Naive B cell (primary cell): ENCODE results near the gene LRRC45. TPM values are rescaled to one million over a fixed set of nuclear protein-coding genes. Genes with fewer than 3 reads are reported as not detected.

Experiments used
- ATAC-seq, 2 donors: fragments of 150-1000 bp; cut with Tn5 transposase; 2 replicates each; pipeline ENCODE4 v1.10.0; 2021; ENCODE audit warnings: low read depth in 2 of 2, mild to moderate bottlenecking in 2 of 2, moderate library complexity in 2 of 2
- DNase-seq: peaks from one replicate; pipeline ENCODE4 v3.0.0; 2022
- H3K27ac Mint-ChIP-seq, 6 donors: one replicate each; pipeline ENCODE4 v1.8.0; 2020 to 2022; ENCODE audit warnings: mild to moderate bottlenecking in 6 of 6, mixed read lengths in 6 of 6, moderate library complexity in 5 of 6, inconsistent platforms in 2 of 6
- H3K27me3 Mint-ChIP-seq, 3 donors: one replicate each; pipeline ENCODE4 v1.8.0; 2021 to 2022; ENCODE audit warnings: mixed read lengths in 3 of 3, mild to moderate bottlenecking in 1 of 3
- H3K36me3 Mint-ChIP-seq, 2 donors: one replicate each; pipeline ENCODE4 v1.8.0; 2020 to 2022; ENCODE audit warnings: mixed read lengths in 2 of 2, inconsistent platforms in 1 of 2, mild to moderate bottlenecking in 1 of 2
- H3K4me1 Mint-ChIP-seq, 3 donors: one replicate each; pipeline ENCODE4 v1.8.0; 2020 to 2022; ENCODE audit warnings: mixed read lengths in 3 of 3, inconsistent platforms in 1 of 3, mild to moderate bottlenecking in 1 of 3, moderate library complexity in 1 of 3
- H3K4me3 Mint-ChIP-seq, 8 donors: one replicate each; pipeline ENCODE4 v1.8.0; 2020 to 2022; ENCODE audit warnings: mild to moderate bottlenecking in 8 of 8, mixed read lengths in 8 of 8, moderate library complexity in 8 of 8, inconsistent platforms in 2 of 8
- H3K9me3 Mint-ChIP-seq, 7 donors: one replicate each; pipeline ENCODE4 v1.8.0; 2020 to 2022; ENCODE audit warnings: mixed read lengths in 7 of 7, mild to moderate bottlenecking in 5 of 7, inconsistent platforms in 2 of 7, moderate library complexity in 1 of 7
- polyA plus RNA-seq, 6 donors: library from polyadenylated mRNA; unstranded; fragments of 300-500 nt; fragmentation: Illumina TruSeq; gene quantifications; one replicate each; pipeline ENCODE4 v1.2.3, GENCODE V29; 2021; ENCODE audit warnings: low read depth in 6 of 6

The LRRC45 gene
- polyA plus RNA-seq, 6 donors from 2014 or later = 1.3 to 4.6 (median 2.6) TPM

DNA sequence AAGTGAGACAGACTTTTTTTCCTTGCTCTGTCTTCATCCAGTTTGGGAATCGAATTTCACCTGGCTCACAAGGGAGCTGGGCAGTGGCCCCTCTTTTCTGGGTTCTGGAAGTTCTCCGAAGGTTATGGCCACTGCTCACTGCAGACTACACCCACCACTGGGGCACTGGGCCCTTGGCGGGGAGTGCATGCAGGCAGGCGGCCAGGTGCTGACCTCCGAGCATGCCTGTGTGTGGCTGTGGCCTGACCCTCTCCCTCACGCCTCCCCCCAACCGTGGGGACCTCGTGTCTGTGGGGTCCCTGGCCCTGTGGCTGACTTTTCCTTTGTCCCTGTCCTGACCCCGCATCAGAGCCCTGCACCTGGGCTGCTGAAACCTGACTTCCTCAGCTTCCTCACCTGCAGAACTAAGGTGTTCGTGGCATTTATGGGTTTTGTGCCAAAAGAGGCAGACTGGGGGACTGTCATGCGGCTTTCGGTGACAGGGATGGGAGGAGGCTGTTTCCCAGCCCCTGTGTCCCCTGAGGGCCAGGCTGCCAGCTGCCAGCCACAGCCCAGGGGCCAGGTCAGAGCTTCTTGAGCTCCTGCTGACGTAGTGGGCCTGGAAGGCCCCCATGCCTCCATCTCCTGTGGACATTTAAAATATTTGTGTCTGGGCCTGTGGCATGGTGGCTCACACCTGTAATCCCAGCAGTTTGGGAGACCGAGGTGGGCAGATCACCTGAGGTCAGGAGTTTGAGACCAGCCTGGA is 24.2 kb upstream of the LRRC45 start:
- DNase-seq = no peak
- H3K4me1 Mint-ChIP-seq = peaks cover 0 to 6% (median 0%) of the 10 kb centered on the region in 3 donors
- no peak overlapping the region for H3K27ac Mint-ChIP-seq
- no peak overlapping the region for H3K4me3 Mint-ChIP-seq
- no peak for ATAC-seq
- no peaks in the 10 kb centered on the region for H3K36me3 Mint-ChIP-seq
- H3K27me3 Mint-ChIP-seq = no peaks in the 10 kb centered on the region
- no peaks in the 10 kb centered on the region for H3K9me3 Mint-ChIP-seq

DNA sequence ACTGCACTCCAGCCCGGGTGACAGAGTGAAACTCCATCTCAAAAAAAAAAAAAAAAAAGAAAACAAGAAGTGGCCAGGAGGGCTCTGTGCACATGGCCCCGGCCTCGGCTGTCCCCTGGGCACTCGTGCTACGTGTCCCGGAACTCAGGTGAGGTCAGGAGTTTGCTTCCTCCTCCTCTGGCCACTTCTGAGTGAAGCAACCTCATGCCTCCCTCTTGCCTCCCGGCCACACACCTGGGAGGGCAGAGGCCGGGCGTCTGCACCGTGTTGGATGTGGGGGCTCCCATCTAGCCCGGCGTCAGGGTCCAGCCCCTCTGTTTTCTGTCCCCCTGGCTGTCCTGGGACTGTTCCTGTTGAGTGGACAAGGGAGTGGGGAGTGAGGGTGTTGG is 23.5 kb upstream of the LRRC45 start:
- Mint-ChIP-seq H3K4me3 (no peak overlapping the region), H3K27ac (no peak overlapping the region), H3K9me3 (no peaks in the 10 kb centered on the region), H3K27me3 (no peaks in the 10 kb centered on the region), H3K36me3 (no peaks in the 10 kb centered on the region), H3K4me1 (peaks cover 0 to 4% (median 0%) of the 10 kb centered on the region in 3 donors)
- DNase-seq (no peak), ATAC-seq (no peak)

DNA sequence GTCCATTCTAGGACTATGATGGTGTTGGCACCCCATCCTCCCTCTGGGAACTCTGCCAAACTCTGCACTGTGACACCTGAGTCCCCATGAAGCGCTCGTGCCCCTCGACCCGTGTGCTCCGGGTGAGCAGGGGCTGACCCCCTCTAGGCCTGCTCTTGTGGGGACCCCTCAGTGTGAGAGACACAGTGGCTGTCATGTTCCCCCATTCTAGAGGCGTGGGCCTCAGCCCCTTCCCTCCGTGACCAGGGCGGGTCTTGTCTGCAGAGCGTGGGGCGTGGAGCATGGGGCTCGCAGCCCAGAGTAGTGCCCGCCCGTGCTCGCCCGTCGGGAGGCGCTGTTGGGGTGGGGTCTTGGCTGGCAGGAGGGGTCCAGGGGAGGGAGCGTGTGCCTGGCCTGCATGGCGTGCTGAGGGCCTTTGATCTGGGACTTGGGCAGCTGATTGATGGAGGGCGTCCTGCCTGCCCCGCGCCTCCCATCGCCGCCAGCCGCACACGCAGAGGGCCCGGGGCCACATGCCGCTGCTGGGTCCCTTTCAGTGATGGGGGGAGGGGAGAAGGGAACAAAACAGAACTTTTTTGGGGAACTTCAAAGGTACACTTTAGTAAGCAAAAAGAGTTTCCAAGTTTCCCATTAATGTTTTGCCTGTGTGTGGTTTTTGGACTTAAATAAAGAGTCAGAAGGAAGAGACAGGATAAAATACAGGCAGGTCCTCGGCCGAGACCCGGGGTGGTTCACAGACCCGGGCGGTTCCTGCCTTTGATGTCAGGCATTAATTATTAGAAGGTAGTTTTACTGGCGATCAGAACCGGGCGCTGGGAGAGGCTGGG is 22.9 kb upstream of the LRRC45 start:
- no peaks in the 10 kb centered on the region for H3K9me3 Mint-ChIP-seq
- ATAC-seq (no peak), DNase-seq (no peak)
- H3K27ac Mint-ChIP-seq = no peak overlapping the region
- no peaks in the 10 kb centered on the region for H3K36me3 Mint-ChIP-seq
- H3K4me1 Mint-ChIP-seq = peaks cover 0 to 4% (median 0%) of the 10 kb centered on the region in 3 donors
- H3K4me3 Mint-ChIP-seq = no peak overlapping the region
- H3K27me3 Mint-ChIP-seq = no peaks in the 10 kb centered on the region

DNA sequence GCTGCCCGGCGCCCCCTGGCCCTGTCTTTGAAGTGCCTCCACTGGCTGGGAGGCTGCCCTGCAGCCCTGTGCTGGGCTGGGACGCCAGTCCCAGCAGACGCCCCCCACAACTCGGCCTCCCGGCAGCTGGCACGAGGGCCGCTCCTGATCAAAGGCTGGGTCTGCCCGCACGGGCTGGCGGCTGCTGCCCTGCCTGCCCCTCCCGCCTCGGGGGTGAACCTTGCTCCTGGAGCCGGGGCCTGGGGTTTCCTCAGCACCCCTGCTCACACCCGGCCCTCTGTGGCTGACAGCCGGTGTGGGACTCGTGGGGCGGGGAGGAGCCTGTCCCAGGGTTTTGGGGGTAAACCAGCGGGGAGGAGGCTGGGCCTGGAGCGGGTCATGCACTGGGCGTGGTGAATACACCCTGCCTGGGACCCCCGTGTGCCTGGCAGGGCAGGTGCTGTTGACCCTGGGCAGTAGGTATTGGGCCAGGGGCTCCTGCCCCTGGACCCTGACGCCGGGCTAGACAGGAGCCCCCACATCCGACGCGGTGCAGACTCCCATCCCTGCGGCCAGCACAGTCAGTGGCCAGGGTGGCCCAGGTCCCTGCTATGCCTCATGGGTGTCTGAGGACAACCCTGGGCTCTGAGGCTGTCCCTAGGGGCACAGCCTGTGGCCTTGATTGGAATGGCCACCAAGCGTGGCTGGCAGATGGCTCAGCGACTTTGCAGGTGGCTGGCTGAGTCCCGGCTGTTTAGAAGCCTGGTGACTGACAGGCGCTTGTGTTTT is 22.1 kb upstream of the LRRC45 start:
- DNase-seq (no peak), ATAC-seq (no peak)
- H3K4me3 Mint-ChIP-seq = no peak overlapping the region
- H3K4me1 Mint-ChIP-seq = peaks cover 0 to 4% (median 0%) of the 10 kb centered on the region in 3 donors
- H3K27me3 Mint-ChIP-seq = no peaks in the 10 kb centered on the region
- no peak overlapping the region for H3K27ac Mint-ChIP-seq
- no peaks in the 10 kb centered on the region for H3K36me3 Mint-ChIP-seq
- H3K9me3 Mint-ChIP-seq = no peaks in the 10 kb centered on the region

DNA sequence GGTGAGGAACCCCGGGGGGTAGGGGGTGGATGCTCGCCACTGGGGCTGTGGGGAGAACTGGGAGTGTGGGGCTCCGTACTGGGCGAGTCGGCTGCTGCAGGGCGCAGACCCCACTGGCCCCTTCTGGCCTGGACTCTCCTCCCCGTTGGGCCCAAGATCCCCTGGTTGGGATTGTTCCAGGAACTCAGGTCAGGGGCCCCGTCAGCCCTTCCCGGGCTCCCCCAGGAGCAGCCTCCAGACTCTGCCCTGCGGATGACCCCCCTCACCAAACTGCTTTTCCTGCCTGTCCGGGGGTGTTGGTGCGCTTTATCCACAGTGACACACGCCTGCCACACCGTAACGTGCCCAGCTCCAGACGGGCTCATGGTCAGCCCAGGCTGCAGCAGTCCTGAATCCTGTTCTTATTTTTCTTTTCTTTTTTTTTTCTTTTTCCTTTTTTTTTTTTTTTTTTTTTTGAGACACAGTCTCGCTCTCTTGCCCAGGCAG is 21.5 kb upstream of the LRRC45 start:
- Mint-ChIP-seq H3K4me3 (no peak overlapping the region), H3K27ac (no peak overlapping the region), H3K27me3 (no peaks in the 10 kb centered on the region), H3K9me3 (no peaks in the 10 kb centered on the region), H3K36me3 (no peaks in the 10 kb centered on the region), H3K4me1 (peaks cover 0 to 4% (median 0%) of the 10 kb centered on the region in 3 donors)
- ATAC-seq (no peak), DNase-seq (no peak)

DNA sequence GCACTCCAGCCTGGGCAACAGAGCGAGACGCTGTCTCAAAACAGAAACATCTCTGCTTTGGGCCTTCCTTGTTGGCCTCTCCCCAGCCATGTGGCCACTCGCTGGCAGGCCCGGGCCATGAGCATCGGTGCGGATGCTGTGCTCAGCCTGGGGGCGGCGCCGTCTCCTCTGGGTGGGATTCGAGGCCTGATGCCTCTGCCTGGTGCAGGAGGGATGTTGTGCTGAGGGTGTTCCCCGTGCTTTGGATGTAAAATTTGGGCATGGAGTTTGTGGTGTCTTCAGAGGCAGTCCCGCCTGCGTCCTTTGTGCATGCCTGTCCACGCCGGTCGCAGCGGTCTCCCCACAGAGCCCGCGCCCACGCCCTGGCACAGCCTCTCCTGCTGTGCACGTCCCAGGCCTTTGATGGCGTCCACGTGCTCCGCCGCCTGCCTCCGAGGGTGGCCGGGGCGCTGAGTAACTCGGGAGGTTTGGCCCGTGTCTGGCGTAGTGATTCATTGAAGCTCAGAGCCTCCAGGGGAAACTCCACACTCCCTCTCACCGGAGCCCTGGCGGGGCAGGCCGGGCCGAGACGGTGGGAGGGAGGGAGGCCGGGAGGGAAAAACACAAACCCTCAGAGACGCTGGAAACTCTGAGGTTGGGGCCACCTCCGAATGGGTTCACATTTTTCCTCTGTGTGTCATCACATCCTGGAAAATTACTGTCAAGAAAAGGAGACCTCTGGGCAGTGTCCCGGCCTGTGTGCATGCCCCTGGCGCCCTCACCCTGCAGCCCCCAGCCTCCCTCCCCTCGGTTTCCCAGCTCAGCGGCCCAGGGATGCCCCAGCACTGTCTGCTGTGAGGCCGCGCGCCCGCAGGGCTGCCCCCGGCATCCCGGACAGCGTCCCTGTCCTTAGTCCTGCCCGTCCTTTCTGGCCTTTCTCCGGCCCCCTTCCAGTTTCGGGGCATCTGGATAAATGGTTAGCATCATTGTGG is 19.4 kb upstream of the LRRC45 start:
- Mint-ChIP-seq H3K9me3 (no peaks in the 10 kb centered on the region), H3K27ac (no peak overlapping the region), H3K36me3 (no peaks in the 10 kb centered on the region), H3K4me1 (peaks cover 0 to 4% (median 0%) of the 10 kb centered on the region in 3 donors), H3K27me3 (no peaks in the 10 kb centered on the region), H3K4me3 (no peak overlapping the region)
- no peak for ATAC-seq
- DNase-seq = no peak

DNA sequence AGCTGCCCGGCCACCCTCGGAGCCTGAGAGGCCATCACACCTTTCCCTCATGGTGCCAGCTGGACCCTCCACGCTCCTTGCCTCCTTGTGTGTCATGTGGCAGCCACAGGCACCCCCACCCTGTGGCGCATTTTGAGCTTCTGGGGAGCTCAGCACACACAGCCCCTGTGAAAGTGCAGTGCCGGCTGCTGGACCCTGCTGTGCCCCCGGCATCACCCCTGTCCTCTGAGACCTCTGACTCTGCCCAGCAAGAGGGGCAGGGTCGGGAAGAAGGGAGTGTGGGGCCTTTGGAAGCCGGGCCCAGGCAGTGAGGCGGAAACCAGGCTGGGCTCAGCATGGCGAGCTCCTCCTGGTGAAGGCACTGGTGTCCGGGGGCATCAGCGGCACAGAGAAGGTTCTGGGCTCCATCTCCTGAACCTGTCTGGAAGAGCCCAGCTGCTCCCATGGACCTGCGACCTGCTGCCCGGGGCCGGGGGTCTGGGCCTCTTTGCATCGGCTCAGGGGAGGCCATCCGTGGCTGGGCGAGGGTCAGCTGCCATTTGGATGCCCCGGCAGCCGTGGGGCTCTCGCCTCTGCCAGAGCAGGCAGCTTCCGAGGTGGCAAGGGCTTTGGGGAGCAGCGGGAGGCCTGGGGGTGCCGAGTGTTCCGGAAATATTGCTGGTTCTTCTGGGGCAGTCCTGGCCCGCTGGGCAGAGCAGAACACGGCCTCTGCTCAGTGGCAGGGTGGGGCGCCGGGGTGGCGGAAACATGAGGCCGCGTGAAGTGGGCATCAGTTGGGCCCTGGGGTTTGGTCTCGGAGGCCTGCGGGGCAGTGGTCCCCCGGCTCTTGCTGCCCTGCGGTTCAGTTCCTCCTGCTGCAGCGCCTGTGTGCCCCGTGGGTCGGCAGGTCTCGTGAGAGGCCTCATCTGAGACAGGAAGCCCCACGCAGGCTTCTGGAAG is 18.3 kb upstream of the LRRC45 start:
- DNase-seq (no peak), ATAC-seq (no peak)
- H3K27me3 Mint-ChIP-seq = no peaks in the 10 kb centered on the region
- no peaks in the 10 kb centered on the region for H3K9me3 Mint-ChIP-seq
- no peak overlapping the region for H3K27ac Mint-ChIP-seq
- no peak overlapping the region for H3K4me3 Mint-ChIP-seq
- H3K4me1 Mint-ChIP-seq = peaks cover 0 to 4% (median 0%) of the 10 kb centered on the region in 3 donors
- H3K36me3 Mint-ChIP-seq = no peaks in the 10 kb centered on the region

DNA sequence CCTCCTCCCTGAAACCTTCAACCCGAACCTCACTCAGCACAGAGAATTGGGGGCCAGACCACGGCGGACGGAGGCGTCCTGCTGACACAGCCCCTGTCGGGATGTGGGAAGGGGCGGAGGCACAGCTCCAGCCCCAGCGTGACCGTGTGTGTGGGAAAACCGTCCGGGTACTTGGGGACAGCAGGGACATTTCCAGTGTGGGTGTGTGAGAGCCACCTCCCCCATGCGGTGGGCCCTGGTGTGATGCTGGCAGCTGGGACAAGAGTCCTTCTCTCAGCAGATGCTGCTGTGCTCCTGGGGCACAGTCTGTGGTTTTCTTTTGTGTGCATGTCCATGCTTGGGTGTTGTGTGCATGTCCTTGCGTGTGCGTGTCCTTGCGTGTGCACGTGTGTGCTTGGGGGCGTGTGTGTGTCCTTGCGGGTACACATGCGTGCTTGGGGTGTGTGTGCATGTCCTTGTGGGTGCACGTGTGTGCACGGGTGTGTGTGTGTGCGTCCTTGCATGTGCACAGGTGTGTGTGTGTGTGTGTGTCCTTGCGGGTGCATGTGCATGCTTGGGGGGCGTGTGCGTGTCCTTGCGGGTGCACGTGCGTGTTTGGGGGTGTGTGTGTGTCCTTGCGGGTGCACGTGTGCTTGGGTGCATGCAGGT is 17.3 kb upstream of the LRRC45 start:
- Mint-ChIP-seq H3K9me3 (no peaks in the 10 kb centered on the region), H3K4me3 (peak overlapping the region in 1 of 8 donors; percentile 29), H3K27ac (no peak overlapping the region), H3K4me1 (no peaks in the 10 kb centered on the region), H3K36me3 (no peaks in the 10 kb centered on the region), H3K27me3 (no peaks in the 10 kb centered on the region)
- DNase-seq (no peak), ATAC-seq (no peak)

DNA sequence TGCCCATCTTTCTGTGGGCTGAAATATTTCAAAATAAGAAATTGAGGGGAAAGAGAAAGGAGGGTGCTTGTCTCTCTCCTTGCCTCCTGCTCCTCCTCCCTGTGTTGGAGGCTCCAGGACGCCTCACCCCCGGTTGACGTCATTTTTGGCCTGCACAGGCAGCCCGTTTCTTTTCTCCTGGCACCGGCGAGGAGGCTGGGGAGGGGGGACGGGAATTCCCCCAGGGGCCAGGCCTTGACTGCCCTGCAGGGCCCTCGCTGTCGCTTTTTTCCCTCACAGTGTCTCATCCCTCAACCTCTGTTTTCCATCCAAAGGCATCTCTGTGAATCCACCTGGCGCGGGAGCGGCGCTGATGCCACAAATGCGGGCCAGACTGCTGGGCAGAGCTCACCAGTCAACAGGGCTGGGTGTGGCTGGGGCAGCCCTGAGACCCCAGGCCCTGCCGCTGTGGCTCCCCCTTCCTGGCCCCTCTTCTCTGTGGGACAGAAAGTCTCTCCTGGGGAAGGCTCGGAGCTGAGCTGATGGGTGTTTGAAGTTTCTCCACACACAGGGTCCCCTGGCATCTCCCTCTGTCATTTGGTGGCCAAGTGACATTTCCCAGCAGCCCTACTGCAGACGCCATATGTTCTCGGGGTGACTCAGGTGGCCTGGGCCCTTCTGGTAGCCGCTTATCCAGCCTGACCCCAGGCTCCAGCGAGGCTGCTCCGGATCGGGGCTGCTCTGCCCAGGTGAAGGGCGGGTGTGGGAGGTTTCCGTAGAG is 16.5 kb upstream of the LRRC45 start:
- H3K4me3 Mint-ChIP-seq = no peak overlapping the region

DNA sequence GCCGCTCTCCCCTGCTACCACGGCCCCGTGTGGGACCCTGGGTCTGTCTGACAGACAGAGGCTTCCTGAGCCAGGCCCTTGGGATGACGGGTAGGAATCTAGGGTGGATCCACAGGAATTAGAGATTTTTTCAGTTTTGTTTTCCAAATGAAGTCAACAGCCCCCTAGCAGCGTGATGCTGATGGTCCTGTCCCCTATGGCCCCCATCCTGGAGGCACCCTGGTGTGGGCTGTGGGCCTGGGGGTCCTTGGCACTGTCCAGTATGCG is 15.9 kb upstream of the LRRC45 start:
- Mint-ChIP-seq H3K27me3 (no peaks in the 10 kb centered on the region), H3K9me3 (no peaks in the 10 kb centered on the region), H3K4me3 (no peak overlapping the region), H3K27ac (no peak overlapping the region), H3K36me3 (no peaks in the 10 kb centered on the region), H3K4me1 (no peaks in the 10 kb centered on the region)
- DNase-seq = no peak
- no peak for ATAC-seq

More for the DNA sequence above, 16.5 kb upstream of the LRRC45 start:
- H3K27ac Mint-ChIP-seq = no peak overlapping the region
- H3K36me3 Mint-ChIP-seq = no peaks in the 10 kb centered on the region
- DNase-seq (no peak), ATAC-seq (no peak)
- H3K9me3 Mint-ChIP-seq = no peaks in the 10 kb centered on the region
- no peaks in the 10 kb centered on the region for H3K4me1 Mint-ChIP-seq
- H3K27me3 Mint-ChIP-seq = no peaks in the 10 kb centered on the region

DNA sequence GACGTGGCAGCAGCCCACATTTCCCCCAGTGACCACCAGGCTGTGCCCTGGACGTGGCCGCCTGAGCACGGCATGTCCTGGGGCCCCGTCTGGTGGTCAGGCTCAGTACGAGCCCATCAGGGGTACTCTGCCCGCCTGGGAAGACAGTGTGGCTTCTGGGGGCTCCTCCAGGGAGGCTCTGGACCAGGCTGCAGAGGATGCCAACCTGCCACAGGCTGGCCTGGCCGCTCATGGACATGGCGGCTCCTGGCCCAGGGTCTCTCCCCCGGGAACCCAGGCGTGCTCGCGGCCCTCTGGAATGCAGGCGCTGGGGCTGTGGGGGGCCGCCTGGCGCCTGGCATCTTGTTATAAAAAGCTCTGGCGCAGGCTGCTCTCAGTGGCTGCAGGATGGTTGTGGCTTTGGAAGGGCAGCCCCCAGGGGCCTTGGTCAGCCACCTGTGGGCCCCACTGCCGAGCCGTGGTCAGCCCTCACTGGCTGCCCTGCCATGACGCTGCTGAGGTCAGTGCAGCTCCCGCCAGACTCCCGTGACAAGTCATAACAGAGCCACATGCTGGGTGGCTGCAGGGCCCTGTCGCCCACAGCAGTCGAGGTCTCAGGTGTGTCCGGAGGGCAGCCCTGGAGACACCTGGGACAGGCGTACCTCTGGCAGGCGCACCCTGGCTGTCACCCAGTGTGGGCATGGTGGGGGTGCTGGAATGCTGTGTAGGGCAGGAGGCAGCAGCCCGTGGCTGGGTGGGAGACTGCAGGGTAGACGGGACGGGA is 15.4 kb upstream of the LRRC45 start:
- no peak for ATAC-seq
- Mint-ChIP-seq H3K36me3 (no peaks in the 10 kb centered on the region), H3K4me3 (no peak overlapping the region), H3K27me3 (no peaks in the 10 kb centered on the region), H3K9me3 (no peaks in the 10 kb centered on the region), H3K4me1 (no peaks in the 10 kb centered on the region), H3K27ac (no peak overlapping the region)
- DNase-seq = no peak
